Naive thymus-derived CD4-positive, alpha-beta T cell (primary cell): ENCODE data around the gene SSTR3. TPM values are rescaled to one million over a fixed set of nuclear protein-coding genes. Genes with fewer than 3 reads are reported as not detected.

ENCODE experiments used
- ATAC-seq: fragments of 150-1000 bp; cut with Tn5 transposase; 2 replicates; pipeline ENCODE4 v1.10.0; 2021; ENCODE audit warnings: mild to moderate bottlenecking, moderate library complexity
- CTCF ChIA-PET: fragments of 350-600 bp; sonication (Branson Sonifier 250); formaldehyde crosslinking; loops from one replicate; lab custom pipeline; 2021; ENCODE audit warnings: antibody characterized with exemption; lab: Charles Lee
- POLR2A ChIA-PET: fragments of 350-600 bp; sonication (Branson Sonifier 250); formaldehyde crosslinking; loops from one replicate; lab custom pipeline; 2021; ENCODE audit warnings: antibody characterized with exemption, inconsistent platforms; lab: Charles Lee
- DNase-seq, 9 donors: peaks; one replicate each; pipeline versions ENCODE4 v3.0.0 to v3.0.0-alpha.2; 2020 to 2022; ENCODE audit warnings: mixed read lengths in 1 of 9
- H3K27ac ChIP-seq: one replicate; pipeline ENCODE4 v1.7.0; 2013; ENCODE audit warnings: mild to moderate bottlenecking, low read depth, low read length, moderate library complexity
- H3K27me3 ChIP-seq, 2 donors: one replicate each; pipeline ENCODE4 v1.7.0; 2013; ENCODE audit warnings: low read length in 2 of 2, mild to moderate bottlenecking in 2 of 2, moderate library complexity in 2 of 2; ENCODE audit not compliant: control insufficient read depth in 2 of 2, insufficient read depth in 2 of 2
- H3K36me3 ChIP-seq, 3 experiments: 1 replicate in 2 of 3; 2 replicates in 1 of 3; pipeline ENCODE4 v1.7.0; 2013; ENCODE audit warnings: low read length in 3 of 3, mild to moderate bottlenecking in 3 of 3, moderate library complexity in 1 of 3; ENCODE audit not compliant: insufficient read depth in 3 of 3, control insufficient read depth in 2 of 3
- H3K4me1 ChIP-seq, 2 donors: one replicate each; pipeline ENCODE4 v1.7.0; 2013; ENCODE audit warnings: low read length in 2 of 2, mild to moderate bottlenecking in 2 of 2, moderate library complexity in 1 of 2; ENCODE audit not compliant: control insufficient read depth in 2 of 2, insufficient read depth in 2 of 2
- H3K4me3 ChIP-seq: 2 replicates; pipeline ENCODE4 v1.7.0; 2013; ENCODE audit warnings: mild to moderate bottlenecking, low read length
- H3K9me3 ChIP-seq, 3 experiments: 1 replicate in 2 of 3; 2 replicates in 1 of 3; pipeline ENCODE4 v1.7.0; 2013; ENCODE audit warnings: low read length in 3 of 3; ENCODE audit not compliant: control insufficient read depth in 2 of 3
- H3K27ac Mint-ChIP-seq, 9 donors: one replicate each; pipeline ENCODE4 v1.8.0; 2020 to 2022; ENCODE audit warnings: mixed read lengths in 9 of 9, mild to moderate bottlenecking in 8 of 9, moderate library complexity in 5 of 9, inconsistent platforms in 2 of 9
- H3K27me3 Mint-ChIP-seq, 5 donors: one replicate each; pipeline ENCODE4 v1.8.0; 2021 to 2022; ENCODE audit warnings: mixed read lengths in 5 of 5, mild to moderate bottlenecking in 1 of 5
- H3K36me3 Mint-ChIP-seq, 5 donors: one replicate each; pipeline ENCODE4 v1.8.0; 2020 to 2022; ENCODE audit warnings: mixed read lengths in 5 of 5, mild to moderate bottlenecking in 3 of 5, inconsistent platforms in 1 of 5
- H3K4me1 Mint-ChIP-seq, 7 donors: one replicate each; pipeline ENCODE4 v1.8.0; 2020 to 2022; ENCODE audit warnings: mixed read lengths in 7 of 7, mild to moderate bottlenecking in 3 of 7, inconsistent platforms in 1 of 7
- H3K4me3 Mint-ChIP-seq, 10 donors: one replicate each; pipeline ENCODE4 v1.8.0; 2020 to 2022; ENCODE audit warnings: mild to moderate bottlenecking in 10 of 10, mixed read lengths in 10 of 10, moderate library complexity in 6 of 10, inconsistent platforms in 2 of 10
- H3K9me3 Mint-ChIP-seq, 11 donors: one replicate each; pipeline ENCODE4 v1.8.0; 2020 to 2022; ENCODE audit warnings: mixed read lengths in 11 of 11, mild to moderate bottlenecking in 4 of 11, inconsistent platforms in 1 of 11, moderate library complexity in 1 of 11
- intact Hi-C, 2 donors: fragments of 100-400 bp; cut with micrococcal nuclease; formaldehyde crosslinking; loops; one replicate each; pipeline ENCODE4 v1.15.1; 2023
- polyA plus RNA-seq, 2 donors: library from polyadenylated mRNA; unstranded; fragments of 300-500 nt; fragmentation: Illumina TruSeq; gene quantifications; one replicate each; pipeline ENCODE4 v1.2.3, GENCODE V29; 2021
- total RNA-seq, 6 experiments: library from RNA in 5 of 6; stranded (reverse) in 5 of 6; gene quantifications; 1 replicate in 5 of 6; 2 replicates in 1 of 6; pipeline ENCODE4 v1.2.3 and lab custom pipeline; 2021 to 2026

Gene SSTR3
- total and polyA plus RNA-seq, 7 experiments from 2014 or later: 3.9 to 30.4 (median 6.4) TPM

GRCh38 chr22:37185646-37186227, 26.5 kb downstream of the SSTR3 start:
- no peak overlapping the region for H3K4me3 ChIP-seq
- DNase-seq: no peak
- no peaks in the 10 kb centered on the region for H3K9me3 ChIP-seq
- no peaks in the 10 kb centered on the region for H3K36me3 ChIP-seq
- ChIA-PET POLR2A (interaction anchor here (1.0 kb wide), 1 partner anchor 66 kb away, joined by 3 read pairs; no protein-coding TSS in a partner anchor), CTCF (no interaction called here)
- Mint-ChIP-seq H3K27me3 (no peaks in the 10 kb centered on the region), H3K9me3 (no peaks in the 10 kb centered on the region), H3K4me3 (peak overlapping the region in 8 of 10 donors; percentile 45 to 82 (median 78)), H3K36me3 (peaks cover 0 to 9% (median 6%) of the 10 kb centered on the region in 5 donors), H3K27ac (peak overlapping the region in 4 of 9 donors; percentile 37 to 92 (median 74)), H3K4me1 (peaks cover 11 to 51% (median 27%) of the 10 kb centered on the region in 7 donors)
- no peak overlapping the region for H3K27ac ChIP-seq
- no peak for ATAC-seq
- intact Hi-C loops: loop anchor here in 1 of 2 donors (1.0 kb wide), 1 partner anchor 9 kb away; no protein-coding TSS in a partner anchor
- H3K27me3 ChIP-seq: no peaks in the 10 kb centered on the region
- H3K4me1 ChIP-seq: peaks cover 14 to 63% of the 10 kb centered on the region in 2 donors

GRCh38 chr22:37184816-37185541, 27.3 kb downstream of the SSTR3 start:
- Mint-ChIP-seq H3K4me1 (peaks cover 11 to 51% (median 27%) of the 10 kb centered on the region in 7 donors), H3K4me3 (peak overlapping the region in 2 of 10 donors; percentile 67 to 80), H3K36me3 (peaks cover 0 to 6% (median 6%) of the 10 kb centered on the region in 5 donors), H3K27ac (peak overlapping the region in 4 of 9 donors; percentile 13 to 92 (median 50)), H3K9me3 (no peaks in the 10 kb centered on the region), H3K27me3 (no peaks in the 10 kb centered on the region)
- Histone ChIP-seq H3K27ac (no peak overlapping the region), H3K36me3 (no peaks in the 10 kb centered on the region), H3K9me3 (no peaks in the 10 kb centered on the region), H3K4me1 (peaks cover 14 to 63% of the 10 kb centered on the region in 2 donors), H3K27me3 (no peaks in the 10 kb centered on the region), H3K4me3 (no peak overlapping the region)
- intact Hi-C loops: no loop called here
- ATAC-seq (no peak), DNase-seq (no peak)
- ChIA-PET POLR2A (no interaction called here), CTCF (no interaction called here)

GRCh38 chr22:37184380-37184755, 27.9 kb downstream of the SSTR3 start:
- no peaks in the 10 kb centered on the region for H3K27me3 Mint-ChIP-seq
- peaks cover 0 to 5% (median 2%) of the 10 kb centered on the region in 5 donors for H3K36me3 Mint-ChIP-seq
- DNase-seq (no peak), ATAC-seq (no peak)
- no peak overlapping the region for H3K4me3 ChIP-seq
- H3K9me3 ChIP-seq: no peaks in the 10 kb centered on the region
- no peaks in the 10 kb centered on the region for H3K36me3 ChIP-seq
- H3K27ac ChIP-seq: no peak overlapping the region
- POLR2A ChIA-PET: no interaction called here
- H3K4me3 Mint-ChIP-seq: no peak overlapping the region
- intact Hi-C loops: no loop called here
- H3K27ac Mint-ChIP-seq: peak overlapping the region in 1 of 9 donors; percentile 92
- CTCF ChIA-PET: interaction anchor here (0.6 kb wide), 1 partner anchor 700 kb away, joined by 5 read pairs; no protein-coding TSS in a partner anchor
- H3K27me3 ChIP-seq: no peaks in the 10 kb centered on the region
- H3K4me1 ChIP-seq: peaks cover 14 to 62% of the 10 kb centered on the region in 2 donors
- no peaks in the 10 kb centered on the region for H3K9me3 Mint-ChIP-seq
- H3K4me1 Mint-ChIP-seq: peaks cover 11 to 48% (median 27%) of the 10 kb centered on the region in 7 donors

GRCh38 chr22:37183432-37184379, 28.6 kb downstream of the SSTR3 start:
- Mint-ChIP-seq H3K4me1 (peaks cover 11 to 42% (median 25%) of the 10 kb centered on the region in 7 donors), H3K4me3 (no peak overlapping the region), H3K36me3 (peaks cover 0 to 3% (median 0%) of the 10 kb centered on the region in 5 donors), H3K27me3 (no peaks in the 10 kb centered on the region), H3K9me3 (no peaks in the 10 kb centered on the region), H3K27ac (peak overlapping the region in 3 of 9 donors; percentile 34 to 36 (median 35))
- ChIA-PET POLR2A (interaction anchor here (0.6 kb wide), 1 partner anchor 276 kb away, joined by 4 read pairs; no protein-coding TSS in a partner anchor), CTCF (interaction anchor here (0.6 kb wide), 2 partner anchors 14 to 699 kb away, joined by 4 to 5 read pairs; no protein-coding TSS in a partner anchor)
- Histone ChIP-seq H3K4me3 (no peak overlapping the region), H3K4me1 (peaks cover 14 to 56% of the 10 kb centered on the region in 2 donors), H3K27ac (no peak overlapping the region), H3K9me3 (no peaks in the 10 kb centered on the region), H3K36me3 (no peaks in the 10 kb centered on the region), H3K27me3 (no peaks in the 10 kb centered on the region)
- ATAC-seq (no peak), DNase-seq (no peak)
- intact Hi-C loops: no loop called here

- Mint-ChIP-seq H3K9me3 (no peaks in the 10 kb centered on the region), H3K27ac (no peak overlapping the region), H3K4me1 (peaks cover 11 to 38% (median 23%) of the 10 kb centered on the region in 7 donors), H3K4me3 (no peak overlapping the region), H3K36me3 (peaks cover 0 to 3% (median 0%) of the 10 kb centered on the region in 5 donors), H3K27me3 (peaks cover 0 to under 1% (median 0%) of the 10 kb centered on the region in 5 donors)
- intact Hi-C loops: no loop called here
- ATAC-seq: no peak
- Histone ChIP-seq H3K36me3 (no peaks in the 10 kb centered on the region), H3K27ac (no peak overlapping the region), H3K4me1 (peaks cover 14 to 48% of the 10 kb centered on the region in 2 donors), H3K4me3 (no peak overlapping the region), H3K27me3 (no peaks in the 10 kb centered on the region), H3K9me3 (no peaks in the 10 kb centered on the region)
- no peak for DNase-seq
- ChIA-PET CTCF (no interaction called here), POLR2A (no interaction called here)
Observed at GRCh38 chr22:37182949-37183245, 29.4 kb downstream of the SSTR3 start.
